HG03196 (cell line): ENCODE results near the gene TMEM179.

ENCODE experiments used
- ATAC-seq: cut with Tn5 transposase; IDR thresholded peaks from one replicate; pipeline ENCODE4 v1.9.1; 2021; ENCODE audit not compliant: unreplicated experiment

TMEM179 gene

DNA sequence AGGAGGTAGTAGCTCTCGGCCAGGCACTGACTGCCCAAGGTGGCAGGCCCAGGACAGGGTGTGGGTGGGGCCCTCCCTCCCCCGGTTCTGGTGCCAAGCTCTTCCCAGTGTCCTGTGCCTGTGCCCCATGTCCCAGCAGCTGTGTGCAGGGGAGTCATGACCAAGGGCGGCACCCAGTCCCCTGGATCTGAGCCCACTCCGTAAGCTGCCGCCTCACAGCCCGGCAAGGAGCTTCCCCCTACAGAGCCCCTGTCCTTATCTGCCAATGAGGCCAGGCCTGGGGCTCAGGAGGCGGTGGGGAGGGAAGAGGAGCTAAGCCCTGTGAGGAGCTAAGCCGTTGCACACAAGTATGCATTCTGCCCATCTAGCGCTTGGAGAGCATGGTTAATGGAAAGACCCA, 30.6 kb downstream of the TMEM179 start:
- ATAC-seq: no peak

DNA sequence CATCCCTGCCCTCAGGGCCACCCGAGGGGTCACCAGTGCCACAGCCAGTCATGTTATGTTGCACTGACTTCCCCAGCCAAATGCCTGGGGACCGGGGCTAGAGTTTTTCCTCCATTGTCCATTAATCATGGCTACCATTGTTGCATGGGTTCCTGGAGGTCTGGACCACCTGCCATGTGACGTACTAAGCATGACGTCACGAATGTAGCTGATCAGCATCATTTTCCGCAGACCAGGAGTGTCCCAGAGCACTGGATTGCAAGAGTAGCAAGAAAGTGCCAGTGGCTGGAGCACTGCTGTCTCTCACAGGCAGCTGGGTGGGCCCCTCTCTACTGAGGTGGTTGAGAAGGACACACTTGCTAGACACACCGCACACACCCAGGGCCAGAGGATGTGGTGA, 31.9 kb downstream of the TMEM179 start:
- ATAC-seq: no peak

DNA sequence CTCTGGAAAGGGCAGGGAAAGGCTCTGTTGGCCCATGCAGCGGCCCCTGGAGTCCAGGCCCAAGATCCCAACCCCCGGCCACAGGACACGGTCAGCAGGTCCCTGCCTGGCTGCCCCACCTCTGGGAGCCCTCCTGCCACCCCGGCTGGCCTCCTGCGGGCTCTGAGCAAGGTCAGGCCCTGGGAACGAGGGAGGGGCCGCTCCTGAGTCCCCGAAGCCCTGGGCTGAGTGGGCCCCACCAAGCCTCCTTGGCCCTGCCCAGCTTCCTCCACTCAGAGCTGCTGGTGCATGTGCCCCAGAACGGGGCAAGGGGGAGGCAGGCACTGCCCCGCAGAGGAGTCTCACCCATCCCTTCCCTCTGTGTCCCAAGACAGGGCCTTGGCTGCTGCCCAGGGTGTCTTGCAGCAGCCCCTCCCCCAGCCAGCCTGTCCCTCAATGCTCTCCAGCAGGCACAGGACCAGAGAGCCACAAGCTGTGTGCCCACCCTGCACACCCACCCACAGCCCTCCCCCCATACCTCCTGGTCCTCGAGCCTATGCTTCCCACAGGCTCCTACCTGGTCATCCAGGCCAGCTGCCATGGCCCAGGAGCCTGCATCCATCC, 32.4 kb downstream of the TMEM179 start:
- ATAC-seq: no peak

DNA sequence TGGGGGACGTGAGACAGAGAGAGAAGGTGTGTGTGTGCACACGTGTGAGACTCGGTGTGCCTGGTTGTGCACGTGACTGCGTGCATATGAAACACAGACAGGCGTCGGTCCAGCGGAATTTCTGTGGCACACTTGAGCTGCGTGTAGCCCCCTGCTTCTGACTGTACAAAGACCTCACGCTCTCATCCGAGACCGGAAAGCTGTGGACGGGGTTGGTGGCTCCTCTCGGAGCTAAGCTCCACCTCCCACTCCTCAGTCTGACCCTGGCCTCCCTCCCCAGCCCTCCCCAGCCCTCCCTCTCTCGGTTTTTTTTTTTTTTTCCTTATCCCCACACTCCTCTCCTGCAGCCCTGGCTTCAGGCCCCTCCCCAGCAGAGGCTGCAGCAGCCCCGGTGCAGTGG, 33.3 kb downstream of the TMEM179 start:
- no peak for ATAC-seq

DNA sequence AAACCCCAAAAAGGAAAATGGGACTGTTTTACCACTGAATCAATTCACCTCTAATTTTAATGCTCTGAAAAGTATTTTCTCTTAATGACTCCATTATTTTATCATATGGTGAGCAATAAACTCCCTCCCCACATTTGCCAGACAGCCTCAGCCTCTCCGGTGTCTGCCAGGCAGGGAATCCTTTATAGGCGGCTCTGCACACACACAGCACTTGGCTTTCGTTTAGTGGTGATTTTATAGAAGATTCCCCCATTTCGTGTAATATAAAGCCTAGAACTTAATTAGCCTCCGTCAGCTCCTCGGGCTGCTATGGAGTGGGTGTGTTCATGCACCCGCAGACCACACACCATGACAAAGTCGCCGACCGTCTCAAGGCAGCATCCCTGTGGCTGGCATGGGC, 35.1 kb downstream of the TMEM179 start:
- ATAC-seq: no peak

DNA sequence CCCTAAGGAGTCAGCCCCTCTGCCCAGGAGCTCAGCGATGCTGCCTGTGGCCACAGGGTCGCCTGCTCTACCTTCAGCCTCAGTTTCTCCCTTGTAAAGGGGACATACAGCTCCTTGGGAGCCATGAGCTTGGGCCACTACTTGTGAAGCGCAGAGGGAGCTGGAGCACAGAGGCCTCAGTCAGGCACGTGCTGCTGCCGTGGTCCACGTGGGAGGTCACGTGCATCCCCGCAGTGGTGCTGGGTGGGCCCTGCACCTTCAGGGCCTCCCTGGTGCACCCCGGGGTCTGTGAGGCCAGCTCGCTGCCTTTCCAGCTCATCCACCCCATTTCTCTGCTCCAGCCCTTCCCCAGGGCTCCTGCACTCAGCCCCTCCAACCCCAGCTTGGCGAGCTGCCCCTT, 36.0 kb downstream of the TMEM179 start:
- ATAC-seq: no peak

DNA sequence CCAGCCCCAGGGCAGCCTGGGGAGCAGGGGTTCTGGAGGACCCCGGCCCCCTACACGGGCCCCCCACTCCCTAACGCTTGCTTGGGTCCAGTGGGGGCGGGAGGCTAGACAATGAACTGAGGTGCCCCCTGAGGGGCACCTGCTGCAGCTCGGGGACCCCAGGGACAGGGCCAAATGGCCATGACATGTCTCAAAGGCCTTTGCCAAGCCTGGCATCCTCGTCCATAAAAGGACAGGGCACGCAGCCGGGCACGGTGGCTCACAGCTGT, 36.7 kb downstream of the TMEM179 start:
- ATAC-seq: no peak

DNA sequence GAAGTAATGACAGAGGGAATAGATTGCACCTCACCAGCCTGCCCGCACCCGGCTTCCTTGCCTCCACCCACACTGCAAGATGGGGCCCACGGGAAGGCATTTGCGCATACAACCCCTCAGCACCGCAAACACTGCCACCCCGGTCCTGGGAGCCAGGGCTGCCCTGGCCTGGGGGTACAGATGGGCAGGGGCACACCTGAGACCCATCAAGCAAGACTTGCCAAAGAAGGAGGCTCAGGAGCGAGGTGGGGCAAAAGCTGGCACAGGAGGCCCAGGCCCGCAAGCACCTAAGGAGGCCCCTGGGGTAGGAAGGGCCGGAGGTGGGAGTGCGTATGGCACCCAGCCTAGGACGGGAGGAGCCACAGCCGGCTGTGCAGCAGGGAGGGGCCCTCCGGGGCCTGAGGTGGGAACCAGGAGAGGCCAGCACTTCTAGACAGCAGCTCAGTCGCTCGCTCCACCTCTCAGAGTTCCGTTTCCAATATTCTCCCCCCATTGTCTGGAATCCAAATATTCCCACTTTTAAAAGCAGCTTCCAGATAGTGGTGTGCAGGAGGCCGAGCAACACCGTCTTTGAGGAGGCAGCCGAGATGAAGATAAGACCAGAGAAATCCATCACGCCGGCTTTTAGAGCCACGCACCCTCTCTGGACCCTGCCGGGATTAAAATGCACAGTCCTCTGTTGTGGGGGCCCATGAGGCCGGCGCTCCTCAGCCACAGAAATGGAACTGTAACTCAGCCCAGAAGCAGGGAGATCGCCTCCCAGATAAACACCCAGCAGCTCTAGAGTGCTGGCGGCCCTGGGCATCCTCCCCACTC, 37.2 kb downstream of the TMEM179 start:
- no peak for ATAC-seq

DNA sequence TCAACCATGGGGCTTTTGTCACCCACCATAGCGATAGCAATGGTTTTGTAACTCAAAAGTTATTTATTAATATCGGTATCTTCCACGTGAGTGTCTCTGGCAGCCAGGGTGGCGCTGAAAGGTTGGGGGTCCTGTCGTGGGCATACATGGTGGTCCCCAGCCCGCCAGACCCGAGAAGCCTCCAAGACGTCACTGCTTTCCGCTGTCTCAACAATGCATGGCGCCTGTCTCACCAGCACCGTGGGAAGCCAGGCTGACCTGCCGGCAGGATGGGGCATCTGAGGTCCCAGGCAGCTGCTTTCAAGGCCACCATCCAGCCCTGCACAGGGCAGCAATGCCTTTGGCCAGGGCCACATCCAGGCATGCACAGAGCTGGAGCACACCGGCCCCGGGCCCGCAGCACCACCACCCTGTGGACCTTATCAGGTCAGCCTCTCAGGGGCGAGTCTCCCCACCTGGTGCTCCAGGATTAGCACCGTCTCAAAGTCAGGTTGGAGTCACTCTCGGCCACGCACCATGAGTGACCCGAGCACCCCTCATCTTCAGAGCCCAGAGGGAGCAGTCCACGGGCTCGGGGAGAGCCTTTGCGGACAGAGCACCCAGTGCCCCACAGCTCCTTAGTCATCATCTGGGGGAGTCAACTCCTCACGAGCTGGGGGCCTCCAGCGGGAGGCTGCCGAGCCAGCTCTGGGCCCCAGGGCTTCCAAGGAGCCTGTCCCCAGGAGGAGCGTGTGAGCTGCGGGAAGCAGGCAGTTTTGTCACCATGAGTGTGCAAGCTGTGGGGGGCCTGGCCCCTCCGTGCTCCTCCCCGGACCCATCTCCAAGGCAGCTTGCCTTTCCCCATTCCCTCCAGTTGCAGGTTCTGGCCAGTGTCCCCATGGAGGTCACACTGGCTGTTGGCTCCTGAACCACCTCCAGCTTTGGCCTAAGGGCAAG, 39.6 kb downstream of the TMEM179 start:
- no peak for ATAC-seq

DNA sequence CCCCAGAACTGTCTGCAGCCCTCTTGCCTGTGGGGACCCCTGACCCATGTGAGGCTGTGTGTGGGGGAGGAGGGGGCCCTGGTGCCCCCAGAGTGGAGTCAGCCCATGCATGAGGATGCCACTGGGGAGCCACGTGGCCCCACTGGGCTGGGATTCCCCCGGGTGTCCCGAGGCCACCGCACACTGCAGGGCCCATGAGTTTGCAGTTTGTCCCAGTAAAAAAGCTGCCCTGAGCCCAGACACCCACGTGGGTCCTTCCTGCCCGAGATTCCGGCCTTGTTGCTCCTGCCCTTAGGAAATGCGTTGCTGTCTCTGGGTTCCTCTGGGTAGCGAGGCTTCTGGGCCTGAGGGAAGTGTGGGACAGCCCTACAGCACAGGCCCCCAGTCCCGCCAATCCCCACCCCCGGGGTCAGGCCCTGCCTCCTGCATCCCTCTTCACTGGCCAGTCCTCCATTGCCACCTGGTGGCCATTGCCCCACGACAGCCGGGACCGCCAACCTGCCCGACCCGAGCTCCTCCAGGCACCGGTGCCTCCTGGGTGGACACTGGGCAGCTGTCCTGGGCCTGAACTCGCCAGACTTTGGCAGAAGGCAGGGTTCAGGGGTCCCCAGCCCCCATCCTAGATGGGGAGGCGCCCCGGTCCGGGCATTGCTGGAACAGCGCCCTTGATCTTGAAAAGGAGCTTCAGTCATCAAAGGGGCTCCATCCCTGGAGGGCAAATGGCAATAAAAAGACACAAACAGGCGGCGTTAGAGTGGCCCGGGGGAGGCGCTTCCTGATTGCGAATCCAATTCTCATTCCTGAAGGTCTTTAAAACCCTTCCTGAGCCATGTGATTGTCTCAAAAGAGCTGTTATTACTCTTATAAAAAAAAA, 40.6 kb downstream of the TMEM179 start:
- no peak for ATAC-seq

DNA sequence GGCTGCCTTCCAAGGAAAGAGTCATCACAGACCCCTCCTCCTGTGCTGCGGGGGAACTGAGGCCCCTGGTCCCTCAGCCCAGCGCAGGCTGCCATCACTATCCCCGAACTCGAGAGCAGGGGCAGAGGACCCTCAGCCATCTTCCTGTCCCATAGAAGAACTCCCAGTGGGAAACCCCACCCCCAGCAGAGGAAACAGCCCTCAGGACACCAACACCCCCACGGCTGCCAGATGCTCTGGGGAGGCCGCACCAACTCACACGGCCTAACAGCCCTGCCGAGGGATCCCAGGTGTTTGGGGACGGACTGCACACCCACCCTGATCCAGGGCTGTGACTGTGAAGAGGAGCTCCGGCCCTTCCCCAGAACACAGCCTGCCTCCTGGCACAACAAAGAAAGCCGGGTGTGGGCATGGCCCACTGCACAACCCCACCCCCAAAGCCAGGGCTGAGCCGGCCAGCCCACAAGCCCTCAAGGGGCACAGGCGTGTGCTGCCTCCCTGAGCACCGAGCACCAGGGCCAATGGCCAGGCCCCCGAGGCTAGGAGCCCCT, 41.3 kb downstream of the TMEM179 start:
- no peak for ATAC-seq

DNA sequence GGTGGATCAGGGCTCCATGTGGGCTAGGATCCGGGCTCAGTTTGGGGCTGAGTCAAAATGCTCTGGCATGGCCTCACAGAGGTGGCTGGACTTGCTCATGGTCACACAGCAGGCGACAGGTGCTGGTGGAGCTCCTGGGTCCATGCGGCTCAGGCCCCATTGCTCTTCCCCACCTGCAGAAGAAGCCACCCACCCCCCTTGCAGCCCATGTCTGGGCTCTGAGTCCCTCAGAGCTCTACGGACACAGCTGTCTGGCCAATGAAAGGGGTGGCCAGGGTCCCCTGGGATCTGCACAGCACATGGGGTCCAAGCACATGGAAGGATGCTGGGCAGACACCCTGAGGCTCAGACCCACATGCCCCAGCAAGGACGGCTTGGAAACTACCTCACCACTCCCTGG, 42.0 kb downstream of the TMEM179 start:
- no peak for ATAC-seq

DNA sequence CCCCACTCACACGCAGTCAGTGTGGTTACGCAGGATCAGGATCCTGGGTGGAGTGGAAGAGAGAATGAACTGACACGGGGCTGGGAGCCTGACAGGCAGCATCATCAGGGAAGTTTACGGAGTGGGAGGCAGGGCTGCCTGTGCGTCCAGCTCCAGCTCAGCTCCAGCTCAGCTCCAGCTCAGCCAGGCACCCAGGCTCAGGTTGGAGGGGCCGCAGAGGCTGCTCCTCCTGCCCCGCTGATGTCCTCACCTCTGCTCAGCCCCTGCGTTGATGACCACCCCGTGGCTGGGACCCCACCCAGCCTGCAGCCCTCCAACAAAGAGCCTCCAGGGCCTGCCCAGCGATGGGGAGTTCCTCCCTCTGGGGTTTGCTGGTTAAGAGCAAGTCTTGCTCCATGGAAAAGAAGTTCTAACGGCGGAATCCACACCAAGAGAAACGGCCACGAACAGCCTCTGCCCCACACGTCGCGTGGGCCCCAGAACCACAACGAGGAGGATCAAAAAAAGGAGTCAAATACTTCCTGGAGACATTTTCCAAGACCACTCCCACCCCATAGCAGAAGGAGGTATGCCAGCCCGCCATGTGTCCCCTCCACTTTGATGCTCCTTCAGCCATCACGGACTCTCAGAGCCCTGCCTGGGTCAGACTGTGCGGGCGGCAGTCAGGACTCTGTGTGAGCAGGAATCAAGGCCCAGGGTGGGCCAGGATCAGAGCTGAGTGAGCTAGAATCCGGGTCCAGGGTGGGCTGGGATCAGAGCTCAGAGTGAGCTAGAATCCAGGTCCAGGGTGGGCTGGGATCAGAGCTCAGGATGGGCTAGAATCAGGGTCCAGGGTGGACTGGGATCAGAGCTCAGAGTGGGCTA, 42.7 kb downstream of the TMEM179 start:
- no peak for ATAC-seq

DNA sequence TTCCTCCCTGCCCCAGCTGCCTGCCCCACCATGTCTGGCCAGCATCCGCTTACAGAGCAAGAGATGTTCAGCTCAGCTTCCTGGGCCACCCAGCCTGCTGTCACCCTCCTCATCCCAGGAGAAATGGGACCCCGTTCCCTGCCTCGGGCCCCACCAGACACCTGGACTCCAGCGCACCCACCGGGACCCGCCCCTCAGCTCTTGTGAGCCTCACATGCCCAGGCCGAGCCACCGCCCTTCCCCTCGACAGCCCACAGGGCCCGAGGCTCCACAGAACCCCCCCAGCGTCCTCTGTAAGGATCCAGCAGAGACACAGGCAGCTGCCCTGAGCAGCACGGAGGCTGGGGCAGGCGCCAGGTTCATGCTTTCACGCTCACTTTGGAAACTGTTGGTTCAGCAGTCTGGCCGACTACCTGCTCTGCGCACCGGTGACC, 43.4 kb downstream of the TMEM179 start:
- ATAC-seq: no peak

DNA sequence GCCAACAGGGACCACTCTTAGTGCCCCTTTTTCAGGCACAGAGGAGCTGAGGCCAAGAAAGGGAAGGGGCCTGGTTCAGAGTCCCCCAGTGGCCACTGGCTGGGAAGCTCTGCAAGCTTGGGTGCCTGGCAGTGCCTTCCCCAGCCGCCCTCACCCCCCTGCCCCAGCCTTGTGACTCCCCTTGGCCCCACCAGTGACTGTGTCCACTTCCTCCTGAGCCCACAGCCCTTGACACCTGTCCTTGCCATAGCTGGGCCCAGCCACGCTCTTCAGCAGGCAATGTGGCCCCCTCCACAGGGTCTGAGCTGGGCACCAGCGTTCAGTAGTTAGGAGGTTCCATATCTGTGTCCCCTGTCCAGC, 44.0 kb downstream of the TMEM179 start:
- ATAC-seq: no peak

DNA sequence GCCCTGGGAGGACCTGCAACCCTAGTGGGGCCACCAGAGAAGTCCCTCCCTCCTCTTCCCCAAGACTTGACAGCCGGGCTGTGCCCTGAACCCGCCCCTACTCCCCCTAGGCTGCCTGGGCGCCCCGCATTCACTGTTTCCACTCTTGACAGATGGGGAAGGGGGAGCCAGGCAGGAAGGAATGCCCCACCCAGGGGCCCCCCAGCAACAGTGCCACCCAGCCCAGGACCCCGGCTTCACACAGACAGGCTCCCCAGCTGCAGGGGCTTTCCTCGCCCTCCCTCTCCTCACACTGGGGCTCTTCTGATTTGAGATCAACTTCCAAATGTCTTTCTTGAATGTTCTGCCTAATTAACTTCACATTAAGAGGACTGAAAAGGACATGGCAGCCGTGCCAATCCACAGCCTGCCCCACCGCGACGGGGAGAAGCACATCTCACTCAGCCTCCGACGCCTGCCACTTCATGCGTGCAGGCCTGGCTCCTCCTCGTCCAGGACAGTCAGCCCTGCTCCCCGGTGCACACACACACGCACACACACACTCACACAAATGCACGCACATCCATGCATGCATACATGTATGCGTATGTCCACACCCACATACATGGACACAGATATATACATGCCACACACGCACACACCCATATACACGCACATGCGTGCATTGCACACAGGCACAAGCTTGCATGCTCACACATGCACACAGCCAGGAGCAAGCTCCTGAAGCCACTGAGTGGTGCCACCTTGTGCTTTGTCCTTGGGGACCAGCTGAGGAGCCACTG, 44.6 kb downstream of the TMEM179 start:
- no peak for ATAC-seq

DNA sequence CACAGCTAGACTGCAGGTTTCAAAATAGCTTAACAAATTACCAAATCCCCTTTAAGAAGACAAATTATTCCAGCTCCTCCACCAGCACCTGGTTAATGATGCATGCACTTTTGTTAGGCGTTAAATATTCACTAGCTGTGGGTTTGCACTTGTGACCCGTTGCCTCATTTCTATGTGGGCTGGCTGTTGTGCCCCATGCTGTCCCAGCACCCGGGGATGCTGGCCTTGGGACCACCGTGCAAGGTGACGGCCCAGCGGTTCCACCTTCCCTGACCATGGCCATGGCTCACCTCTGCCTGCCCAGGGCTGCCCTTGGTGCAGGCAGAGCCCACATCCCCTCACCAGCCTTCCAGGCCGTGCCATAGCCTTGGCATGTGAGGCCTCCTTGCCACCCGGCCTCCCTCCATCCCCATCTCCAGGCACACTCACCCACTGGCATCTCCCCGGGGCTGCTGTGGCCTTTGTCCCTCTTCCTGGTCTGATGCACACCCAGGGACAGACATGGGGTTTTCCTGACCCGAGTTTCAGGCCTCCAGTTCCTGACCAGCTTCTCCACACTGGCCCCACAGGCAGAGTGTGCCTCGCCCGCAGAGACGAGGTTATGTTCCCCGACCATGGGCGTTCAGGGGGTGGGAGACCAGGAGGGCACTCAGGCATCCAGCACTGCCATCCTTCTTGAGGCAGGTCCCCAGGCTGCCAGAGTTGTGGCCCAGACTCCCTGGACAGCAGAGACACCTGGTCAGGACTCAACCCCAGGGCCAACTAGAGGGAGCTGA, 45.4 kb downstream of the TMEM179 start:
- ATAC-seq: no peak
